CD14-positive monocyte (primary cell): Measurements from ENCODE around the gene HOXB5. TPM values are rescaled to one million over a fixed set of nuclear protein-coding genes. Genes with fewer than 3 reads are reported as not detected.
A peak's percentile ranks its signal among the peaks of the same experiment; 100 is the strongest.

Experiments used
- DNase-seq, 3 donors: peaks; one replicate each; pipeline ENCODE4 v3.0.0-alpha.2; 2011 to 2022
- H2AFZ ChIP-seq: 2 replicates; pipeline ENCODE4 v1.6.0; 2012; ENCODE audit warnings: mild to moderate bottlenecking, low read depth, low read length, inconsistent platforms; ENCODE audit not compliant: insufficient read depth, poor library complexity, severe bottlenecking
- H3K27ac ChIP-seq, 2 donors: 1 replicate in 1 of 2; 2 replicates in 1 of 2; pipeline ENCODE4 v1.5.1; 2012 to 2013; ENCODE audit warnings: low read length in 2 of 2, control low read depth in 1 of 2, inconsistent platforms in 1 of 2, low read depth in 1 of 2, mild to moderate bottlenecking in 1 of 2
- H3K27me3 ChIP-seq, 2 donors: one replicate each; pipeline versions ENCODE4 v1.6.0 to v1.6.1; 2011 to 2013; ENCODE audit warnings: low read length in 2 of 2; ENCODE audit not compliant: control insufficient read depth in 2 of 2, insufficient read depth in 2 of 2
- H3K36me3 ChIP-seq, 2 donors: replicated peaks in 1 of 2; 1 replicate in 1 of 2; 2 replicates in 1 of 2; pipeline versions ENCODE4 v1.5.1 to v1.6.1; 2012 to 2013; ENCODE audit warnings: low read length in 2 of 2, control low read depth in 1 of 2, inconsistent platforms in 1 of 2, mild to moderate bottlenecking in 1 of 2; ENCODE audit not compliant: insufficient read depth in 2 of 2, control insufficient read depth in 1 of 2
- H3K4me1 ChIP-seq, 2 donors: 1 replicate in 1 of 2; 2 replicates in 1 of 2; pipeline versions ENCODE4 v1.5.1 to v1.6.1; 2012 to 2013; ENCODE audit warnings: low read length in 2 of 2, control low read depth in 1 of 2, inconsistent platforms in 1 of 2, mild to moderate bottlenecking in 1 of 2, moderate library complexity in 1 of 2; ENCODE audit not compliant: insufficient read depth in 2 of 2, control insufficient read depth in 1 of 2
- H3K4me2 ChIP-seq: replicated peaks from 2 replicates; pipeline ENCODE3; 2012; ENCODE audit warnings: low read length, moderate library complexity, mild to moderate bottlenecking; ENCODE audit not compliant: poor library complexity, severe bottlenecking; ENCODE audit errors: extremely low read depth
- H3K4me3 ChIP-seq, 3 experiments: fragments of 200-600 bp in 1 of 3; sonication (generic) in 1 of 3; replicated peaks in 1 of 3; 1 replicate in 2 of 3; 2 replicates in 1 of 3; pipeline ENCODE4 v1.5.1; 2011 to 2013; ENCODE audit warnings: low read length in 3 of 3, mild to moderate bottlenecking in 3 of 3, control low read depth in 2 of 3, low read depth in 2 of 3, inconsistent platforms in 1 of 3, moderate library complexity in 1 of 3
- H3K79me2 ChIP-seq: 2 replicates; pipeline ENCODE4 v1.6.0; 2012; ENCODE audit warnings: mild to moderate bottlenecking, control low read depth, inconsistent platforms, low read length, moderate library complexity; ENCODE audit not compliant: insufficient read depth
- H3K9ac ChIP-seq: 2 replicates; pipeline ENCODE4 v1.6.0; 2017; ENCODE audit warnings: low read length, mild to moderate bottlenecking; ENCODE audit not compliant: insufficient read depth, poor library complexity, severe bottlenecking
- H3K9me3 ChIP-seq, 2 donors: replicated peaks in 1 of 2; 1 replicate in 1 of 2; 2 replicates in 1 of 2; pipeline versions ENCODE4 v1.5.1 to v1.6.1; 2012 to 2013; ENCODE audit warnings: low read length in 2 of 2, control low read depth in 1 of 2; ENCODE audit not compliant: control insufficient read depth in 1 of 2, insufficient read depth in 1 of 2
- H4K20me1 ChIP-seq: 2 replicates; pipeline ENCODE4 v1.6.0; 2012; ENCODE audit warnings: mild to moderate bottlenecking, low read length, control low read depth, moderate library complexity; ENCODE audit not compliant: insufficient read depth
- H3K27ac Mint-ChIP-seq, 7 donors: one replicate each; pipeline ENCODE4 v1.8.0; 2020; ENCODE audit warnings: mild to moderate bottlenecking in 7 of 7, mixed read lengths in 7 of 7, moderate library complexity in 6 of 7, inconsistent platforms in 2 of 7
- H3K27me3 Mint-ChIP-seq, 3 donors: one replicate each; pipeline ENCODE4 v1.8.0; 2021 to 2022; ENCODE audit warnings: low read depth in 3 of 3, mild to moderate bottlenecking in 3 of 3, mixed read lengths in 3 of 3, moderate library complexity in 3 of 3, inconsistent platforms in 1 of 3
- H3K36me3 Mint-ChIP-seq, 2 donors: one replicate each; pipeline ENCODE4 v1.8.0; 2020; ENCODE audit warnings: mixed read lengths in 2 of 2, inconsistent platforms in 1 of 2, mild to moderate bottlenecking in 1 of 2
- H3K4me1 Mint-ChIP-seq: one replicate; pipeline ENCODE4 v1.8.0; 2020; ENCODE audit warnings: mild to moderate bottlenecking, mixed read lengths
- H3K4me3 Mint-ChIP-seq, 2 donors: one replicate each; pipeline ENCODE4 v1.8.0; 2020; ENCODE audit warnings: mild to moderate bottlenecking in 2 of 2, mixed read lengths in 2 of 2, moderate library complexity in 1 of 2
- H3K9me3 Mint-ChIP-seq, 7 donors: one replicate each; pipeline ENCODE4 v1.8.0; 2020 to 2022; ENCODE audit warnings: mixed read lengths in 7 of 7, mild to moderate bottlenecking in 6 of 7, moderate library complexity in 6 of 7, inconsistent platforms in 2 of 7
- CTCF ChIP-seq: fragments of 200-600 bp; IDR thresholded peaks from one replicate; pipeline ENCODE4 v1.8.0; 2022; ENCODE audit warnings: antibody characterized with exemption, mild to moderate bottlenecking
- WGBS: methylation state at CpG from one replicate; pipeline ENCODE4 v1.1.5; 2013; ENCODE audit warnings: missing lambda C conversion rate; ENCODE audit not compliant: insufficient coverage; 5-methylcytosine and 5-hydroxymethylcytosine counted together
- intact Hi-C, 2 donors: fragments of 100-400 bp; cut with micrococcal nuclease; formaldehyde crosslinking; loops; one replicate each; pipeline versions ENCODE4 v1.15.0 to v1.15.1; 2023
- polyA plus RNA-seq, 3 donors: library from polyadenylated mRNA; depleted of rRNA in 1 of 3; unstranded in 2 of 3; stranded (reverse) in 1 of 3; fragments of 300-500 nt in 2 of 3; fragments of >200 nt in 1 of 3; fragmentation: Illumina TruSeq in 2 of 3; gene quantifications; 1 replicate in 2 of 3; 2 replicates in 1 of 3; pipeline ENCODE4 v1.2.3, GENCODE V29; 2012 to 2021

HOXB5 gene
- polyA plus RNA-seq, 3 donors = not detected

- peaks cover 60 to 95% of the 10 kb centered on the region in 2 donors for H3K27me3 ChIP-seq
- H3K4me1 Mint-ChIP-seq = peaks cover 8% of the 10 kb centered on the region
- no peak for TF ChIP-seq CTCF
- H3K79me2 ChIP-seq = no peaks in the 10 kb centered on the region
- peaks cover 0 to 39% (median 17%) of the 10 kb centered on the region in 3 donors for H3K27me3 Mint-ChIP-seq
- WGBS = no CpG with 5 or more reads among the region's 3 CpGs
- peaks cover 0 to 6% (median 2%) of the 10 kb centered on the region in 7 donors for H3K9me3 Mint-ChIP-seq
- H3K9me3 ChIP-seq = no peaks in the 10 kb centered on the region
- H3K36me3 Mint-ChIP-seq = peaks cover 2 to 8% of the 10 kb centered on the region in 2 donors
- DNase-seq = no peak
- intact Hi-C loops = no loop called here
- H3K4me2 ChIP-seq = no peak overlapping the region
- no peaks in the 10 kb centered on the region for H3K36me3 ChIP-seq
- no peak overlapping the region for H3K9ac ChIP-seq
- H3K4me3 Mint-ChIP-seq = peak overlapping the region in 1 of 2 donors; percentile 75
- H4K20me1 ChIP-seq = no peaks in the 10 kb centered on the region
- H2AFZ ChIP-seq = no peak overlapping the region
- H3K27ac Mint-ChIP-seq = no peak overlapping the region
- H3K4me1 ChIP-seq = peaks cover 0 to 4% of the 10 kb centered on the region in 2 donors
- no peak overlapping the region for H3K27ac ChIP-seq
- H3K4me3 ChIP-seq = no peak overlapping the region
Observed at GRCh38 chr17:48569240-48569582, 24.4 kb downstream of the HOXB5 start.

GRCh38 chr17:48568499-48569239 lies 24.9 kb downstream of the HOXB5 start:
- peak overlapping the region in 1 of 2 donors; percentile 88 for H3K4me3 Mint-ChIP-seq

More at GRCh38 chr17:48568499-48569239, 24.9 kb downstream of the HOXB5 start:
- H3K36me3 Mint-ChIP-seq = peaks cover 2 to 10% of the 10 kb centered on the region in 2 donors
- Histone ChIP-seq H3K9ac (no peak overlapping the region), H3K4me1 (peaks cover 0 to 4% of the 10 kb centered on the region in 2 donors), H3K79me2 (no peaks in the 10 kb centered on the region), H3K27ac (no peak overlapping the region), H3K4me3 (no peak overlapping the region), H3K36me3 (no peaks in the 10 kb centered on the region), H2AFZ (no peak overlapping the region), H3K9me3 (no peaks in the 10 kb centered on the region), H3K27me3 (peaks cover 57 to 95% of the 10 kb centered on the region in 2 donors), H3K4me2 (no peak overlapping the region), H4K20me1 (no peaks in the 10 kb centered on the region)
- peaks cover 0 to 9% (median 2%) of the 10 kb centered on the region in 7 donors for H3K9me3 Mint-ChIP-seq
- DNase-seq = no peak
- H3K27ac Mint-ChIP-seq = no peak overlapping the region
- peaks cover 3 to 37% (median 16%) of the 10 kb centered on the region in 3 donors for H3K27me3 Mint-ChIP-seq
- WGBS = 0% methylated on average over 6 of the region's 33 CpGs
- intact Hi-C loops = no loop called here
- TF ChIP-seq CTCF = no peak
- peaks cover 8% of the 10 kb centered on the region for H3K4me1 Mint-ChIP-seq
